ENCODE measurements around the gene DACT2. TPM values are rescaled to one million over a fixed set of nuclear protein-coding genes. Genes with fewer than 3 reads are reported as not detected.

The DACT2 gene
- total RNA-seq, result 1.8 and 1.9 TPM in 2 replicates

GRCh38 chr6:168319279-168320111 is at the start of gene DACT2:
Gene DACT2, minus strand, starts transcription at chr6:168319777. Its CDS starts 144 bp downstream, at chr6:168319633.
- no peaks in the 10 kb centered on the region for H3K36me3 Mint-ChIP-seq (ENCODE audit: low read depth)
- no peak within 1 kb of the TSS for H3K27ac Mint-ChIP-seq
- H3K27me3 Mint-ChIP-seq, result peaks cover 40% of the 10 kb centered on the region
- no peak for DNase-seq
- peaks cover 2% of the 10 kb centered on the region for H3K4me1 Mint-ChIP-seq
- H3K9me3 Mint-ChIP-seq, result no peaks in the 10 kb centered on the region
- intact Hi-C loops (cut with micrococcal nuclease), result no loop called here
- no peak within 1 kb of the TSS for H3K4me3 Mint-ChIP-seq

- peaks cover 3% of the 10 kb centered on the region for H3K27me3 Mint-ChIP-seq
- H3K9me3 Mint-ChIP-seq, result no peaks in the 10 kb centered on the region
- intact Hi-C loops (cut with micrococcal nuclease), result no loop called here
- H3K36me3 Mint-ChIP-seq (ENCODE audit: low read depth), result no peaks in the 10 kb centered on the region
- peaks cover 2% of the 10 kb centered on the region for H3K4me1 Mint-ChIP-seq
- H3K4me3 Mint-ChIP-seq, result no peak overlapping the region
- no peak for DNase-seq
- no peak overlapping the region for H3K27ac Mint-ChIP-seq
These were observed 49.4 kb upstream of the DACT2 start for GRCh38 chr6:168368936-168369335.

GRCh38 chr6:168368066-168368820 is 48.7 kb upstream of the DACT2 start:
- intact Hi-C loops (cut with micrococcal nuclease), result no loop called here
- no peaks in the 10 kb centered on the region for H3K9me3 Mint-ChIP-seq
- no peak overlapping the region for H3K27ac Mint-ChIP-seq
- DNase-seq, result no peak
- H3K4me1 Mint-ChIP-seq, result peaks cover 2% of the 10 kb centered on the region
- no peak overlapping the region for H3K4me3 Mint-ChIP-seq
- H3K36me3 Mint-ChIP-seq (ENCODE audit: low read depth), result no peaks in the 10 kb centered on the region
- peaks cover 3% of the 10 kb centered on the region for H3K27me3 Mint-ChIP-seq

- no peaks in the 10 kb centered on the region for H3K36me3 Mint-ChIP-seq (ENCODE audit: low read depth)
- H3K4me1 Mint-ChIP-seq, result peaks cover 2% of the 10 kb centered on the region
- intact Hi-C loops (cut with micrococcal nuclease), result no loop called here
- no peak overlapping the region for H3K4me3 Mint-ChIP-seq
- no peak overlapping the region for H3K27ac Mint-ChIP-seq
- H3K27me3 Mint-ChIP-seq, result peaks cover 3% of the 10 kb centered on the region
- no peak for DNase-seq
- no peaks in the 10 kb centered on the region for H3K9me3 Mint-ChIP-seq
These were observed 47.7 kb upstream of the DACT2 start for GRCh38 chr6:168367285-168367751.

GRCh38 chr6:168366473-168366872 is 46.9 kb upstream of the DACT2 start:
- peaks cover 3% of the 10 kb centered on the region for H3K27me3 Mint-ChIP-seq
- no peak overlapping the region for H3K4me3 Mint-ChIP-seq
- DNase-seq, result no peak
- intact Hi-C loops (cut with micrococcal nuclease), result no loop called here
- H3K9me3 Mint-ChIP-seq, result no peaks in the 10 kb centered on the region
- H3K4me1 Mint-ChIP-seq, result peaks cover 2% of the 10 kb centered on the region
- H3K27ac Mint-ChIP-seq, result no peak overlapping the region
- no peaks in the 10 kb centered on the region for H3K36me3 Mint-ChIP-seq (ENCODE audit: low read depth)

GRCh38 chr6:168365422-168366165 is 46.0 kb upstream of the DACT2 start:
- no peak overlapping the region for H3K4me3 Mint-ChIP-seq
- no peaks in the 10 kb centered on the region for H3K36me3 Mint-ChIP-seq (ENCODE audit: low read depth)
- intact Hi-C loops (cut with micrococcal nuclease), result no loop called here
- DNase-seq, result no peak
- H3K4me1 Mint-ChIP-seq, result peaks cover 2% of the 10 kb centered on the region
- peaks cover 3% of the 10 kb centered on the region for H3K27me3 Mint-ChIP-seq
- no peaks in the 10 kb centered on the region for H3K9me3 Mint-ChIP-seq
- no peak overlapping the region for H3K27ac Mint-ChIP-seq

- H3K27me3 Mint-ChIP-seq, result peaks cover 3% of the 10 kb centered on the region
- intact Hi-C loops (cut with micrococcal nuclease), result no loop called here
These were observed 45.3 kb upstream of the DACT2 start for GRCh38 chr6:168364793-168365421.

GRCh38 chr6:168363811-168364792 is 44.5 kb upstream of the DACT2 start:
- no peaks in the 10 kb centered on the region for H3K4me1 Mint-ChIP-seq
- no peaks in the 10 kb centered on the region for H3K9me3 Mint-ChIP-seq
- H3K4me3 Mint-ChIP-seq, result no peak overlapping the region
- DNase-seq, result no peak
- no peak overlapping the region for H3K27ac Mint-ChIP-seq
- no peaks in the 10 kb centered on the region for H3K36me3 Mint-ChIP-seq (ENCODE audit: low read depth)
- intact Hi-C loops (cut with micrococcal nuclease), result no loop called here
- H3K27me3 Mint-ChIP-seq, result peaks cover 3% of the 10 kb centered on the region

More at GRCh38 chr6:168364793-168365421, 45.3 kb upstream of the DACT2 start:
- no peak overlapping the region for H3K4me3 Mint-ChIP-seq
- peaks cover under 1% of the 10 kb centered on the region for H3K4me1 Mint-ChIP-seq
- no peak for DNase-seq
- H3K27ac Mint-ChIP-seq, result no peak overlapping the region
- no peaks in the 10 kb centered on the region for H3K36me3 Mint-ChIP-seq (ENCODE audit: low read depth)
- H3K9me3 Mint-ChIP-seq, result no peaks in the 10 kb centered on the region

- Mint-ChIP-seq H3K27ac (no peak overlapping the region), H3K4me3 (no peak overlapping the region), H3K27me3 (peaks cover 3% of the 10 kb centered on the region), H3K4me1 (no peaks in the 10 kb centered on the region), H3K9me3 (no peaks in the 10 kb centered on the region), H3K36me3 (ENCODE audit: low read depth) (no peaks in the 10 kb centered on the region)
- DNase-seq, result no peak
- intact Hi-C loops (cut with micrococcal nuclease), result no loop called here
These were observed 43.7 kb upstream of the DACT2 start for GRCh38 chr6:168363302-168363701.

GRCh38 chr6:168362276-168362990 is 42.9 kb upstream of the DACT2 start:
- Mint-ChIP-seq H3K27me3 (peaks cover under 1% of the 10 kb centered on the region), H3K4me3 (no peak overlapping the region), H3K9me3 (no peaks in the 10 kb centered on the region), H3K36me3 (ENCODE audit: low read depth) (no peaks in the 10 kb centered on the region), H3K27ac (no peak overlapping the region), H3K4me1 (no peaks in the 10 kb centered on the region)
- no peak for DNase-seq
- intact Hi-C loops (cut with micrococcal nuclease), result no loop called here

- Mint-ChIP-seq H3K9me3 (no peaks in the 10 kb centered on the region), H3K27me3 (no peaks in the 10 kb centered on the region), H3K4me1 (no peaks in the 10 kb centered on the region), H3K27ac (no peak overlapping the region), H3K36me3 (ENCODE audit: low read depth) (no peaks in the 10 kb centered on the region), H3K4me3 (no peak overlapping the region)
- intact Hi-C loops (cut with micrococcal nuclease), result no loop called here
- DNase-seq, result no peak
These were observed 42.2 kb upstream of the DACT2 start for GRCh38 chr6:168361766-168362165.

- no peak for DNase-seq
- H3K9me3 Mint-ChIP-seq, result no peaks in the 10 kb centered on the region
- no peaks in the 10 kb centered on the region for H3K4me1 Mint-ChIP-seq
- H3K27ac Mint-ChIP-seq, result no peak overlapping the region
- no peaks in the 10 kb centered on the region for H3K27me3 Mint-ChIP-seq
- H3K4me3 Mint-ChIP-seq, result no peak overlapping the region
- no peaks in the 10 kb centered on the region for H3K36me3 Mint-ChIP-seq (ENCODE audit: low read depth)
- intact Hi-C loops (cut with micrococcal nuclease), result no loop called here
These were observed 40.2 kb upstream of the DACT2 start for GRCh38 chr6:168359794-168360193.

Measured in activated CD4-positive, alpha-beta T cell treated with anti-CD3 and anti-CD28 coated beads, Interleukin-2, amount 10 ng/mL, durations not matched to agents 24 days and 14 days (primary cell).